ENCODE data around the gene JAKMIP3. TPM values are rescaled to one million over a fixed set of nuclear protein-coding genes. Genes with fewer than 3 reads are reported as not detected.

Gene JAKMIP3
- total RNA-seq, 1 experiment from 2014 or later: 1.0 TPM

DNA sequence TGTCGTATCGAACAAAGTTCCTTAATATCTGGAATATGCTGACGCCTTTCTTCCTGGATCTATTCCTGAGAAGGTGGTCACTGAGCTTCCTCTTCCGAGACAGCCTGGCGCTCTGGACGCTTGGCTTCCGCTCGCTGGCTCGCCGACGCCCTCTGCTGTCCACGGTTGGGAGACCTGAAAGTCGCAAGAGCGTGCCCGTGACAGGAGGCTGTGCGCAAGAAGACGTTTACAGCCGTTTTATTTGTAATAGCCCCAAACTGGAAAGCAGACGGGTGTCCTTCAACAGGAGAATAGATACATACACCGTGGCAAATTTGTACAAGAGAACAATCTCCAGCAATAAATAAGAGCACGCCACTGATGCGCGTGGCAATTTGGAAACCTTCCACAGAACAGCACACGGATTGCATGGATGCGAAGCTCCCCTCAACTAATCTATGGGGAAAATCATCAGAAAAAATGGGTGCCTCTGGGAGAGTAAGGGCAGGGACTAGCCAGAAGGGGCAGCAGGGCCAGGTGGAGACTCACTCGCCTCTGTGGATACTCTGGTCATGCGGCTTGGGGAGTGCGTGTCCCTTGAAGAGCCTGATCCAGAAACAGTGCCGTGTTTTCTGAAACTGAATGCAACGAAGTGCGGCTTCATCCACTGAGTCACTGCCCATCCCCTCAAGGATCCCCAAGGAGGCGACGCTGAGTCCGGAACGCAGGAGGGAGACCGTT is 42.5 kb upstream of the JAKMIP3 start:
- no peaks in the 10 kb centered on the region for H3K9me3 ChIP-seq (ENCODE audit: low read length)
- DNase-seq (peak; percentile 77), ATAC-seq (peak; percentile 91)
- peak overlapping the region; percentile 69 for H3K4me3 ChIP-seq (ENCODE audit: low read length)
- no peaks in the 10 kb centered on the region for H3F3A ChIP-seq (ENCODE audit: low read length, unreplicated experiment)
- H3K9me2 ChIP-seq (replicated peaks; ENCODE audit: low read length): no peaks in the 10 kb centered on the region
- intact Hi-C loops (cut with micrococcal nuclease): loop anchor here (1.0 to 5.0 kb wide), 2 partner anchors 41 to 138 kb away; partner anchors contain the start of gene BNIP3
- H2AFZ ChIP-seq (ENCODE audit: low read length): peak overlapping the region; percentile 77
- H3K27ac ChIP-seq (ENCODE audit: low read length): no peak overlapping the region
- peak overlapping the region; percentile 90 for H3K4me2 ChIP-seq (ENCODE audit: low read length)
- CTCF ChIA-PET: interaction anchor here (0.7 kb wide), 3 partner anchors 21 to 135 kb away, joined by 3 to 4 read pairs (median 3); no protein-coding TSS in a partner anchor
- H3K36me3 ChIP-seq (ENCODE audit: low read depth, low read length): no peaks in the 10 kb centered on the region
- POLR2A ChIA-PET (ENCODE audit: unreplicated experiment): interaction anchor here (0.7 kb wide), 1 partner anchor 42 kb away, joined by 3 read pairs; no protein-coding TSS in a partner anchor
- H3K9ac ChIP-seq (ENCODE audit: low read length): no peak overlapping the region
- H3K27me3 ChIP-seq (ENCODE audit: low read length): peaks cover 36% of the 10 kb centered on the region
- no peaks in the 10 kb centered on the region for H3K79me2 ChIP-seq (ENCODE audit: low read length)
- H3K4me1 ChIP-seq (ENCODE audit: insufficient read depth, low read length): 0 out of 2 replicates have a peak, but pooled peaks cover 5% of the 10 kb centered on the region
- H4K20me1 ChIP-seq (ENCODE audit: low read length): no peaks in the 10 kb centered on the region
- no peak for TF ChIP-seq EZH2phosphoT487 (IDR thresholded peaks at IDR 0.05; ENCODE audit: borderline replicate concordance, low read length)
- TF ChIP-seq EZH2 (IDR thresholded peaks at IDR 0.05; ENCODE audit: low read length, unreplicated experiment): no peak
- TF ChIP-seq, protein P1, sequence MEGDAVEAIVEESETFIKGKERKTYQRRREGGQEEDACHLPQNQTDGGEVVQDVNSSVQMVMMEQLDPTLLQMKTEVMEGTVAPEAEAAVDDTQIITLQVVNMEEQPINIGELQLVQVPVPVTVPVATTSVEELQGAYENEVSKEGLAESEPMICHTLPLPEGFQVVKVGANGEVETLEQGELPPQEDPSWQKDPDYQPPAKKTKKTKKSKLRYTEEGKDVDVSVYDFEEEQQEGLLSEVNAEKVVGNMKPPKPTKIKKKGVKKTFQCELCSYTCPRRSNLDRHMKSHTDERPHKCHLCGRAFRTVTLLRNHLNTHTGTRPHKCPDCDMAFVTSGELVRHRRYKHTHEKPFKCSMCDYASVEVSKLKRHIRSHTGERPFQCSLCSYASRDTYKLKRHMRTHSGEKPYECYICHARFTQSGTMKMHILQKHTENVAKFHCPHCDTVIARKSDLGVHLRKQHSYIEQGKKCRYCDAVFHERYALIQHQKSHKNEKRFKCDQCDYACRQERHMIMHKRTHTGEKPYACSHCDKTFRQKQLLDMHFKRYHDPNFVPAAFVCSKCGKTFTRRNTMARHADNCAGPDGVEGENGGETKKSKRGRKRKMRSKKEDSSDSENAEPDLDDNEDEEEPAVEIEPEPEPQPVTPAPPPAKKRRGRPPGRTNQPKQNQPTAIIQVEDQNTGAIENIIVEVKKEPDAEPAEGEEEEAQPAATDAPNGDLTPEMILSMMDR (conservative IDR thresholded peaks at IDR 0.05; ENCODE audit: low read depth, low read length): peak; percentile 82
- no TSS peak for BruUV-seq (replicated peaks)

DNA sequence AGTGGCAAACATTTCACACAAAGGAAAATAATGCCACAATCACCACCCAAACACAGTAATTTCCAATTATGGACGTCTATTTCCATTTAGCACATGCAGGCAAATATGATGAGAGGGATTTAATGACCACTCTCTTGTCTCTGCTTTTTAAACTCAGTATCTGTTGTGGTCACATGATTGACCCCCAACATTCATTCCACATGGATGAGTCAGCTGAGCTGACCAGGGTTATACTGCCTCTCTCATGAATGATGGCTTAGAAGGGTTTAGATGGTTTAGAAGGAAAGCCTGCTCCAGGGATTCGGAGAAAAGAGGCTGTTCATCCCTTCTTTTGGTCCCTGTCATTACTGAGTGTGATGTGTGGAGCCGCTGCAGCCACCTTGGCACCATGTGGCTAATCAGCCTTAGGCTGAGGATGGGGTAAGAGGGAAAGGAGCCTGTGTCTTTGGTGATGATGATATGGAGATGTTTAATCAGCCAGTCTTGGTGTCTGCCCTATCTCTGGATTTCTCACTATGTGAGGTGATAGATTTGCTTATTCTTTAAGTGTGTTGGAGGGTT is 38.2 kb upstream of the JAKMIP3 start:
- H3K9me3 ChIP-seq (ENCODE audit: low read length): no peaks in the 10 kb centered on the region
- no peaks in the 10 kb centered on the region for H3K79me2 ChIP-seq (ENCODE audit: low read length)
- BruUV-seq (replicated peaks): no TSS peak
- ATAC-seq (no peak), DNase-seq (peak; percentile 35)
- no peaks in the 10 kb centered on the region for H3K36me3 ChIP-seq (ENCODE audit: low read depth, low read length)
- peaks cover 36% of the 10 kb centered on the region for H3K27me3 ChIP-seq (ENCODE audit: low read length)
- H3K4me3 ChIP-seq (ENCODE audit: low read length): no peak overlapping the region
- CTCF ChIA-PET: no interaction called here
- H3K4me1 ChIP-seq (ENCODE audit: insufficient read depth, low read length): 0 out of 2 replicates have a peak, but pooled peaks cover 5% of the 10 kb centered on the region
- H3K27ac ChIP-seq (ENCODE audit: low read length): no peak overlapping the region
- no peak overlapping the region for H2AFZ ChIP-seq (ENCODE audit: low read length)
- TF ChIP-seq EZH2phosphoT487 (IDR thresholded peaks at IDR 0.05; ENCODE audit: borderline replicate concordance, low read length): no peak
- no peak for TF ChIP-seq EZH2 (IDR thresholded peaks at IDR 0.05; ENCODE audit: low read length, unreplicated experiment)
- TF ChIP-seq, protein P1 (conservative IDR thresholded peaks at IDR 0.05; ENCODE audit: low read depth, low read length): no peak
- no peaks in the 10 kb centered on the region for H3K9me2 ChIP-seq (replicated peaks; ENCODE audit: low read length)
- no peak overlapping the region for H3K9ac ChIP-seq (ENCODE audit: low read length)
- POLR2A ChIA-PET (ENCODE audit: unreplicated experiment): no interaction called here
- H3K4me2 ChIP-seq (ENCODE audit: low read length): no peak overlapping the region
- intact Hi-C loops (cut with micrococcal nuclease): no loop called here
- no peaks in the 10 kb centered on the region for H3F3A ChIP-seq (ENCODE audit: low read length, unreplicated experiment)
- no peaks in the 10 kb centered on the region for H4K20me1 ChIP-seq (ENCODE audit: low read length)

Data from PC-3 (cell line).